ENCODE data around the gene BABAM2.

DNA sequence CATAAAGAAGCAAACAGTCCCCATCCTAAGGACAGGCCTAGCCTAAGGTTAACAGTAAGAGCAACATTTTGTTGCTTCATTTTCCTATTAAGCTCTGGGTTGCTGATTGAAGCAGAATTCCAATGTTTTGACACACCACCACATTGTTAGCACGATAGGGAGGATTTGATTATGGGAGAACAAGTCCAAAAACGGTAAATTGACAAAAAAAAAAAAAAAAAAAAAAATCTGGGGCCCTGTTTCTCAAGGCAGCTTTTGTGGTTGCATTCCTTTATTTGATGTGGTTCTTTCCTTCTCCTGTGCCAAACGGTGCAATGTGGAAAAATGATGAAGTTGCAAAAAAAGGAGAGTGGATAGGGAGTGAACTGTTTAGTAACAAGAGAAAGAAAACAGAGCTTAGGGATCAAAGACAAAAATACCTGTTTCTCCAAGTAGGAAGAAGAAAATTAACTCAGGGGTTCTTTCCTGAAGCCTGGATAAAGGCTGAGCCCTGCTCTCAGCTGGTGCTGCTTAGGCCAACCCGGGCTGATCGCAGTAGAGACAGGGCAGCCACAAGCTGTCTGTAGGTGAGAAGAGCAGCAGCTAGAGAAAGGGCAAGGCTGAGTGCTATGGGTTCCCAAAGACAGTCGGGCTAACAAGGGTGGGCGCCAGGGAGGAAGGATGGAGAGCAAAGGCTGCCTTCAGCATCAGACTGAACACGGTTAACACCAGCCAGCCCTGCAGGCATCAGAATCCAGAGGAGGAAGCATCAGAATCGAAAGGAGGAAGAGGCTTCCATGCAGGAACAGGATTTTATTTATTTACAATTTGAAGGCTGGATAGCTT, 334.3 kb downstream of the BABAM2 start:
- TF ChIP-seq YY1 (IDR thresholded peaks at IDR 0.05) (no peak), GABPA (IDR thresholded peaks at IDR 0.05 in 1 of 2, conservative IDR thresholded peaks at IDR 0.05 in 1 of 2) (no peak), JUND (IDR thresholded peaks at IDR 0.05) (no peak), SP1 (IDR thresholded peaks at IDR 0.05) (no peak), FOXA2 (IDR thresholded peaks at IDR 0.05) (no peak)
- TF ChIP-seq, protein P1, sequence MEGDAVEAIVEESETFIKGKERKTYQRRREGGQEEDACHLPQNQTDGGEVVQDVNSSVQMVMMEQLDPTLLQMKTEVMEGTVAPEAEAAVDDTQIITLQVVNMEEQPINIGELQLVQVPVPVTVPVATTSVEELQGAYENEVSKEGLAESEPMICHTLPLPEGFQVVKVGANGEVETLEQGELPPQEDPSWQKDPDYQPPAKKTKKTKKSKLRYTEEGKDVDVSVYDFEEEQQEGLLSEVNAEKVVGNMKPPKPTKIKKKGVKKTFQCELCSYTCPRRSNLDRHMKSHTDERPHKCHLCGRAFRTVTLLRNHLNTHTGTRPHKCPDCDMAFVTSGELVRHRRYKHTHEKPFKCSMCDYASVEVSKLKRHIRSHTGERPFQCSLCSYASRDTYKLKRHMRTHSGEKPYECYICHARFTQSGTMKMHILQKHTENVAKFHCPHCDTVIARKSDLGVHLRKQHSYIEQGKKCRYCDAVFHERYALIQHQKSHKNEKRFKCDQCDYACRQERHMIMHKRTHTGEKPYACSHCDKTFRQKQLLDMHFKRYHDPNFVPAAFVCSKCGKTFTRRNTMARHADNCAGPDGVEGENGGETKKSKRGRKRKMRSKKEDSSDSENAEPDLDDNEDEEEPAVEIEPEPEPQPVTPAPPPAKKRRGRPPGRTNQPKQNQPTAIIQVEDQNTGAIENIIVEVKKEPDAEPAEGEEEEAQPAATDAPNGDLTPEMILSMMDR (IDR thresholded peaks at IDR 0.05; ENCODE audit: low read depth, low read length, missing input control): no peak
- TF ChIP-seq, protein P2, sequence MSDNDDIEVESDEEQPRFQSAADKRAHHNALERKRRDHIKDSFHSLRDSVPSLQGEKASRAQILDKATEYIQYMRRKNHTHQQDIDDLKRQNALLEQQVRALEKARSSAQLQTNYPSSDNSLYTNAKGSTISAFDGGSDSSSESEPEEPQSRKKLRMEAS (IDR thresholded peaks at IDR 0.05): no peak
- TF ChIP-seq, protein P3, sequence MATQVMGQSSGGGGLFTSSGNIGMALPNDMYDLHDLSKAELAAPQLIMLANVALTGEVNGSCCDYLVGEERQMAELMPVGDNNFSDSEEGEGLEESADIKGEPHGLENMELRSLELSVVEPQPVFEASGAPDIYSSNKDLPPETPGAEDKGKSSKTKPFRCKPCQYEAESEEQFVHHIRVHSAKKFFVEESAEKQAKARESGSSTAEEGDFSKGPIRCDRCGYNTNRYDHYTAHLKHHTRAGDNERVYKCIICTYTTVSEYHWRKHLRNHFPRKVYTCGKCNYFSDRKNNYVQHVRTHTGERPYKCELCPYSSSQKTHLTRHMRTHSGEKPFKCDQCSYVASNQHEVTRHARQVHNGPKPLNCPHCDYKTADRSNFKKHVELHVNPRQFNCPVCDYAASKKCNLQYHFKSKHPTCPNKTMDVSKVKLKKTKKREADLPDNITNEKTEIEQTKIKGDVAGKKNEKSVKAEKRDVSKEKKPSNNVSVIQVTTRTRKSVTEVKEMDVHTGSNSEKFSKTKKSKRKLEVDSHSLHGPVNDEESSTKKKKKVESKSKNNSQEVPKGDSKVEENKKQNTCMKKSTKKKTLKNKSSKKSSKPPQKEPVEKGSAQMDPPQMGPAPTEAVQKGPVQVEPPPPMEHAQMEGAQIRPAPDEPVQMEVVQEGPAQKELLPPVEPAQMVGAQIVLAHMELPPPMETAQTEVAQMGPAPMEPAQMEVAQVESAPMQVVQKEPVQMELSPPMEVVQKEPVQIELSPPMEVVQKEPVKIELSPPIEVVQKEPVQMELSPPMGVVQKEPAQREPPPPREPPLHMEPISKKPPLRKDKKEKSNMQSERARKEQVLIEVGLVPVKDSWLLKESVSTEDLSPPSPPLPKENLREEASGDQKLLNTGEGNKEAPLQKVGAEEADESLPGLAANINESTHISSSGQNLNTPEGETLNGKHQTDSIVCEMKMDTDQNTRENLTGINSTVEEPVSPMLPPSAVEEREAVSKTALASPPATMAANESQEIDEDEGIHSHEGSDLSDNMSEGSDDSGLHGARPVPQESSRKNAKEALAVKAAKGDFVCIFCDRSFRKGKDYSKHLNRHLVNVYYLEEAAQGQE (IDR thresholded peaks at IDR 0.05): no peak

All from liver (tissue), 3 donors.